Panc1 (cell line): ENCODE results near the gene MYB. TPM values are rescaled to one million over a fixed set of nuclear protein-coding genes. Genes with fewer than 3 reads are reported as not detected.

Source experiments
- ATAC-seq: fragments of 200-7000 bp; cut with Tn5 transposase; 2 replicates; pipeline ENCODE4 v1.9.1; 2020; ENCODE audit warnings: mild to moderate bottlenecking, moderate library complexity
- BruUV-seq: library from RNA; stranded (reverse); fragments of 400-500 nt; replicated peaks from 2 replicates; lab custom pipeline; 2021; lab: Mats Ljungman, UMichigan
- CTCF ChIA-PET: fragments of 300-600 bp; sonication (Branson Sonifier 250); formaldehyde crosslinking; loops from one replicate; lab custom pipeline; 2022; ENCODE audit warnings: antibody characterized with exemption; lab: Charles Lee
- POLR2A ChIA-PET: fragments of 300-600 bp; sonication (Branson Sonifier 250); formaldehyde crosslinking; loops from one replicate; lab custom pipeline; 2022; ENCODE audit warnings: antibody characterized with exemption; lab: Charles Lee
- DNase-seq: peaks from one replicate; pipeline ENCODE4 v3.0.0-alpha.2; 2010; ENCODE audit warnings: low read depth, low spot score
- H3K27ac ChIP-seq: 2 replicates; pipeline ENCODE4 v1.5.1; 2011; ENCODE audit warnings: mild to moderate bottlenecking, low read length, inconsistent platforms
- H3K27me3 ChIP-seq: fragments of 200-500 bp; sonication (Bioruptor generic); 2 replicates; pipeline ENCODE4 v1.6.0; 2014; ENCODE audit warnings: low read length, inconsistent platforms; ENCODE audit not compliant: control insufficient read depth, insufficient read depth
- H3K36me3 ChIP-seq: fragments of 200-500 bp; sonication (Bioruptor generic); 2 replicates; pipeline ENCODE4 v1.5.1; 2014; ENCODE audit warnings: inconsistent platforms, mild to moderate bottlenecking, low read length, moderate library complexity; ENCODE audit not compliant: control insufficient read depth, insufficient read depth
- H3K4me1 ChIP-seq: 2 replicates; pipeline ENCODE4 v1.5.1; 2011; ENCODE audit warnings: inconsistent platforms, mild to moderate bottlenecking, low read length, moderate library complexity; ENCODE audit not compliant: control insufficient read depth, insufficient read depth
- H3K4me3 ChIP-seq, 2 experiments: 2 replicates each; pipeline ENCODE4 v1.5.1; 2011 to 2012; ENCODE audit warnings: low read depth in 2 of 2, low read length in 2 of 2, mild to moderate bottlenecking in 2 of 2, inconsistent platforms in 1 of 2, moderate library complexity in 1 of 2
- H3K9me3 ChIP-seq: fragments of 200-500 bp; sonication (Bioruptor generic); 2 replicates; pipeline ENCODE4 v1.5.1; 2014; ENCODE audit warnings: low read depth, mild to moderate bottlenecking, inconsistent platforms, low read length, moderate library complexity; ENCODE audit not compliant: control insufficient read depth, insufficient read depth
- CTCF ChIP-seq: fragments of 450-650 bp; IDR thresholded peaks from 2 replicates; pipeline ENCODE4 v1.5.1; 2017; ENCODE audit warnings: mild to moderate bottlenecking
- POLR2AphosphoS5 ChIP-seq: IDR thresholded peaks from 2 replicates; pipeline ENCODE4 v1.6.1; 2012; ENCODE audit warnings: mild to moderate bottlenecking, low read depth, low read length, moderate library complexity
- REST ChIP-seq, 2 experiments: IDR thresholded peaks; 2 replicates each; pipeline ENCODE4 v1.6.1; 2011 to 2012; ENCODE audit warnings: low read depth in 2 of 2, control low read depth in 1 of 2, low read length in 1 of 2, mild to moderate bottlenecking in 1 of 2, moderate library complexity in 1 of 2; ENCODE audit not compliant: insufficient read depth in 1 of 2
- SIN3A ChIP-seq: IDR thresholded peaks from 2 replicates; pipeline ENCODE4 v1.6.1; 2012; ENCODE audit warnings: low read depth, mild to moderate bottlenecking, low read length, moderate library complexity, borderline replicate concordance; ENCODE audit not compliant: insufficient read depth
- TCF7L2 ChIP-seq: IDR thresholded peaks from 2 replicates; pipeline ENCODE4 v1.6.1; 2011; ENCODE audit warnings: mild to moderate bottlenecking, low read depth, low read length, inconsistent platforms
- in situ Hi-C: cut with HindIII; loops from 2 replicates; pipeline ENCODE4 v1.10.0; 2016; ENCODE audit warnings: low sequenced_read_pairs, low pct_unique_long_range_greater_than_20kb
- intact Hi-C: fragments of 100-400 bp; cut with micrococcal nuclease; formaldehyde crosslinking; loops from one replicate; pipeline ENCODE4 v1.10.0; 2022; ENCODE audit not compliant: unreplicated experiment
- total RNA-seq: library from RNA; stranded (reverse); gene quantifications from one replicate; pipeline ENCODE4 v1.2.1, GENCODE V29; 2021; ENCODE audit not compliant: unreplicated experiment

The MYB gene
- total RNA-seq, 1 experiment from 2014 or later, result 1.3 TPM

- DNase-seq (no peak), ATAC-seq (no peak)
- CTCF ChIA-PET, result no interaction called here
- no peak overlapping the region for H3K4me3 ChIP-seq
- no peak overlapping the region for H3K27ac ChIP-seq
- in situ Hi-C loops (no loop called here), intact Hi-C loops (no loop called here)
- peaks cover 3% of the 10 kb centered on the region; the same call in 1 of the 2 replicates for H3K9me3 ChIP-seq
- H3K4me1 ChIP-seq, result no peaks in the 10 kb centered on the region
- TF ChIP-seq CTCF, result no peak
- no peak for TF ChIP-seq POLR2AphosphoS5
- no peak for TF ChIP-seq TCF7L2
- TF ChIP-seq REST (IDR thresholded peaks at IDR 0.05; ENCODE audit: insufficient read depth in 1 of 2, low read depth in 2 of 2, low read length in 1 of 2), result no peak
- TF ChIP-seq SIN3A, result no peak
- H3K27me3 ChIP-seq, result peaks cover 2% of the 10 kb centered on the region; the same call in 1 of the 2 replicates
- no peaks in the 10 kb centered on the region for H3K36me3 ChIP-seq
- POLR2A ChIA-PET, result no interaction called here
- BruUV-seq, result no TSS peak
Measured at GRCh38 chr6:135210632-135211305, 29.7 kb downstream of the MYB start.

GRCh38 chr6:135211306-135211702 is 30.2 kb downstream of the MYB start:
- in situ Hi-C loops (no loop called here), intact Hi-C loops (no loop called here)
- ATAC-seq (no peak), DNase-seq (no peak)
- no peak overlapping the region for H3K4me3 ChIP-seq
- no peak for TF ChIP-seq REST (IDR thresholded peaks at IDR 0.05; ENCODE audit: insufficient read depth in 1 of 2, low read depth in 2 of 2, low read length in 1 of 2)
- TF ChIP-seq POLR2AphosphoS5, result no peak
- no peak for TF ChIP-seq SIN3A
- no peak for TF ChIP-seq CTCF
- no peak for TF ChIP-seq TCF7L2
- H3K9me3 ChIP-seq, result peaks cover 3% of the 10 kb centered on the region; the same call in 1 of the 2 replicates
- BruUV-seq, result no TSS peak
- no peaks in the 10 kb centered on the region for H3K36me3 ChIP-seq
- H3K27ac ChIP-seq, result no peak overlapping the region
- ChIA-PET POLR2A (interaction anchor here (0.8 kb wide), 1 partner anchor 189 kb away, joined by 14 read pairs; no protein-coding TSS in a partner anchor), CTCF (no interaction called here)
- H3K4me1 ChIP-seq, result no peaks in the 10 kb centered on the region
- H3K27me3 ChIP-seq, result peaks cover 2% of the 10 kb centered on the region; the same call in 1 of the 2 replicates
